Measurements from ENCODE around the gene DGKD. TPM values are rescaled to one million over a fixed set of nuclear protein-coding genes. Genes with fewer than 3 reads are reported as not detected.

Gene DGKD
- total and polyA plus RNA-seq, 10 of the 15 experiments (the other 5 are each of a cell fraction or from before 2014, with no cell fraction given) = 2.7 to 81.9 (median 27.0) TPM

GRCh38 chr2:233351423-233351822 is 2.9 kb upstream of the DGKD start:
- BruUV-seq (replicated peaks) = no TSS peak
- no peak overlapping the region for H3K4me2 ChIP-seq (ENCODE audit: control insufficient read depth, insufficient read depth)

More at GRCh38 chr2:233351423-233351822, 2.9 kb upstream of the DGKD start:
- H3K4me1 ChIP-seq (ENCODE audit: control insufficient read depth, insufficient read depth, low read length) = peaks cover 30% of the 10 kb centered on the region
- intact Hi-C loops (cut with micrococcal nuclease; ENCODE audit: unreplicated experiment) (no loop called here), in situ Hi-C loops (cut with MboI) (no loop called here)
- ChIA-PET SMC1A (ENCODE audit: uncharacterized antibody, unreplicated experiment) (interaction anchor here (1.4 kb wide), 1 partner anchor 97 kb away, joined by 3 read pairs; no protein-coding TSS in a partner anchor), POLR2A (no interaction called here), CTCF (interaction anchor here (1.0 kb wide), 1 partner anchor 22 kb away, joined by 3 read pairs; no protein-coding TSS in a partner anchor), RAD21 (ENCODE audit: unreplicated experiment) (no interaction called here)
- ATAC-seq (no peak), FAIRE-seq (no peak), DNase-seq (ENCODE audit: low read depth, low spot score) (no peak)
- no peak overlapping the region for H3K4me3 ChIP-seq
- H3K79me2 ChIP-seq (ENCODE audit: control insufficient read depth, insufficient read depth, low read length) = peaks cover 20% of the 10 kb centered on the region
- no peak overlapping the region for H3K27ac ChIP-seq (ENCODE audit: control insufficient read depth, insufficient read depth)
- H4K20me1 ChIP-seq (ENCODE audit: control insufficient read depth, insufficient read depth) = no peaks in the 10 kb centered on the region
- H2AFZ ChIP-seq (ENCODE audit: control insufficient read depth, low read depth, low read length) = no peak overlapping the region
- no peaks in the 10 kb centered on the region for H3K36me3 ChIP-seq (ENCODE audit: control insufficient read depth in 2 of 2, insufficient read depth in 2 of 2, low read length in 1 of 2)
- TF ChIP-seq CBX5 (IDR thresholded peaks at IDR 0.05; ENCODE audit: low read depth) = no peak
- no peak for TF ChIP-seq NFYB (IDR thresholded peaks at IDR 0.05; ENCODE audit: insufficient read depth, low read depth, low read length)
- TF ChIP-seq ZBTB4 (CRISPR knock-in tag; IDR thresholded peaks at IDR 0.05) = no peak
- H3K9me3 ChIP-seq (replicated peaks; ENCODE audit: control insufficient read depth, insufficient read depth, low read length) = no peaks in the 10 kb centered on the region
- no peaks in the 10 kb centered on the region for H3K27me3 ChIP-seq (replicated peaks in 1 of 2; ENCODE audit: control insufficient read depth in 2 of 2, insufficient read depth in 2 of 2, low read length in 1 of 2)
- 54% methylated on average over 7 of the region's 7 CpGs for WGBS (ENCODE audit: insufficient coverage, insufficient replicate concordance, low lambda C conversion rate, missing lambda C conversion rate)
- no peak overlapping the region for H3K9ac ChIP-seq (ENCODE audit: control insufficient read depth, insufficient read depth, low read length)
